ENCODE measurements around the gene STX4.

The STX4 gene

DNA sequence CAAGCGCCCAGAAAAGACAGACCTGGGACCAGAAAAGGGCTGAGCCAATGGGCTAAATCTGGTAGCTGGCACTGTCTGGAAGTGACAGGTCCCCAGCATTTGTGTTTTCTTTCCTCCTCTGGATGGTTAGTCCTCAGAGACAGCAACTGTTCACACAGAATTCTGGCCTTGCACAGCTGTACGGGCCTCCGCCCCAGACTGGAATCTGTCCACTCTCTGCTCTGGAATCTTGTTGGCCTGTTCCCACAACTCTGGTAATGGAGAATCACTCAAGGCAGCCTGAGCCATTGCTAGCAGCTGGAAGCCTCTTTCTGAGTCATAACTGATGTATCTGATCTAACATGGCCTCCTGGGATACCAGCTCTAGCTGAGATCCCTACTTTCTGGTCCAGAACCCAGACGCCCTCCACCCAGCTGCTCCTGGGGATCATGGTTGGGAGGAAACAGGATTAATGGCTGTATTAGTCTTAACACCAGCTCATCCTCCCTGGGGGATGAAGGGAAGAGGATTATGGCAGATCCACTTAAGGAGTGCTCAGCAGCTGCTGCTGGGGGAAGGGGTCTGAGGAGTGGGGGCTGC is 31.6 kb downstream of the STX4 start:
- peak; percentile 88 to 89 for DNase-seq (ENCODE audit: low read depth in 2 of 2)

DNA sequence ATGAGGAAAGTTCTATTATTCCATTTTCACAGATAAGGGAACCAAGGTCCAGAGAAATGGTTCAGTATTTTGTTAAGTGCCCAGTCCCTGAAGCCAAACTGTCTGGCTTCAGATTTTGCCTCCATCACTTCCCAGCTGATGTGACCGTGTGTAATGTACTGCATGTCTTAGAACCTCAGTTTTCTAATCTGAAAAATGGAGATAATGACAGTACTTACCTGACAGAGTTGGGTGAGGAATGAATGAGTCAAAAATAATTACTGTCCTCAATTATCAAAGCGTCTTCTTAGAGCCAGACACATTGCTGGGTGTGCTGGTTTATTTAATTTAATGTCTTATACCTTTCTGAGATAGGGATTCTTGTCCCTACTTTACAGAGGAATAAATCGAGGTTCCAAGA is 34.0 kb downstream of the STX4 start:
- DNase-seq (ENCODE audit: low read depth in 2 of 2) = no peak

DNA sequence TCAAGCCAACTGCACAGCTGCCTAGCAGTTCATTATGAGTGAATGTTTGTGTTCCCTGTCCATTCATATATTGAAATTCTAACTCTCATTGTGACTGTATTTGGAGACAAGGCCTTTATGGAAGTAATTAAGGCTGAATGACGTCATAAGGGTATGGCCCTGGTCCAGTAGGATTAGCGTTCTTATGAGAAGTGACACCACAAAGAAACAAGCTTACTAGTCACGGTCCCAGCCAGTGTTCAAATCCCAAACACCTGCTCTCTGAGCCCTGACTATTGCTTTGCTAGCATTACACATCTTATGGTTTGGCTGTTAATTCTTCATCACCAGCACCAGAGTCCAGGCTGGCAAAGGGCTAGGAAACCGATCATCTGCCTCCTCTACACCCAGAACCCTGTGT is 38.5 kb downstream of the STX4 start:
- DNase-seq (ENCODE audit: low read depth in 2 of 2) = peak; percentile 78 to 79

DNA sequence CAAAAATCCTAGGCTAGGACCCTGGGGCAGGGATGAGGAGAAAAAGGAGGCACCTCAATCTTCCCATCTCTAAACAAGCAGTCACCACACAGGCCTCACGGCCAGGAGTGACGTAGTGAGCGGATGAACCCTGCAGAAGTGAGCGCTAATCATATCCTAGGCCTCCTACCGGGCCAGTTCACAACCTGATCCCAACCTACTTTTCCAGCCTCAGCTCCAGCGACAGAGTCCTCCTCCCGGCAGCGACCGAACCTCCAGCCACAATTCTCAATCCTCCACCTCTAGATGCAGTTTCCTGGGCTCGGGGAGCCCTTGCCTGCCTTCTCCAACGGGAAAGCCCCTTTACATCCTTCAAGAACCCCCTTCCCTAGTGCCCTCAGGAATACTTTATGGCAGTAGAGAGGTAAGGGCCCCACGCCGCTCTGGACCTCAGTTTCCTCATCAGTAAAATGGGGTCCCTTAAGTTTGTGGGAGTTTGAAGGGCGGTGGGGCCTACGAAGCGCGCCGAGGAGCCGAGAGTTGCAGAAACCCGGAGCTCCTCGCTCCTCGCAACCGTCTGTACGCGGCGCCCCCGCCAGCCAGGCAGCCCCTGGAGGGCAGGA is 39.3 kb downstream of the STX4 start:
- no peak for DNase-seq (ENCODE audit: low read depth in 2 of 2)

DNA sequence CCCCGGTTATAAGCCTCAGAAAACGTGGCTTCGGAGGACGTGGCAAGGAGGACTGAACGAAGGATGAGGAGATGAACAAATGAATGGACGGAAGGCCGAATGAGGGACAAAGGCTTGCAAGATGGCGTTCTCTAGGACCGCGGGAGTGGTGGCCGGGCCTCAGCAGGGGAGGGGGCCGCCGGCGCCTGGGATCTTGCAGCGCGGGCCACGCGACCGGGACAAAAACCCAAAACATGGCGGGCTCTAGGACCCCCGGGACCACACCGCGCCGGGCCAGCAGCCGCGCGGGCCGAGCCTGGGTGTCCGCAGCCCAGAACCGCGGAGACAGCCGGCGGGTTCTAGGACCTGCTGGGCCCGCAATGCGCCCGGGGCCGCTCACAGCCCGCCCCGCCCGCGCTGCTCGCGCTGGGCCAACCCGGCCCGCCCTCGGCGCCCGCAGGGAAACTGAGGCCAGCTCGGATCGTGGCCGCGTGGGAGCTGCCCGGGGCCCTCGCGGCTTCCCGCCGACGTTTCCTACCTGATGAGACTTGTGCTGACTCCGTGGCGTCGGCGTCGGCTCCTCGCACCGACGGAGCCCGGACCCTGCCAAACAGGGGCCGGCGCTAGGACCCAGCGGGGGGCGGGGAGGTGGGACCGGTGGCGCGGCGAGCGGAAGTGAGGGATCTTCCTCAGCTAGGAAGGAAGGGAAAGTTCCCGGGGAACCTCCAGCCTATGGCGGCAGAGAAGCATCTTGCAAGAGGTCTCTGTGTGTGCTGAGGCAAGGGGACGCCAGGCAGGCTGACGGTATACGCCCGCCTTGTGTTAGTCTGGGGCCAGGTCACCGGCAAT is 40.0 kb downstream of the STX4 start:
- DNase-seq (ENCODE audit: low read depth in 2 of 2) = peak; percentile 73 to 76

DNA sequence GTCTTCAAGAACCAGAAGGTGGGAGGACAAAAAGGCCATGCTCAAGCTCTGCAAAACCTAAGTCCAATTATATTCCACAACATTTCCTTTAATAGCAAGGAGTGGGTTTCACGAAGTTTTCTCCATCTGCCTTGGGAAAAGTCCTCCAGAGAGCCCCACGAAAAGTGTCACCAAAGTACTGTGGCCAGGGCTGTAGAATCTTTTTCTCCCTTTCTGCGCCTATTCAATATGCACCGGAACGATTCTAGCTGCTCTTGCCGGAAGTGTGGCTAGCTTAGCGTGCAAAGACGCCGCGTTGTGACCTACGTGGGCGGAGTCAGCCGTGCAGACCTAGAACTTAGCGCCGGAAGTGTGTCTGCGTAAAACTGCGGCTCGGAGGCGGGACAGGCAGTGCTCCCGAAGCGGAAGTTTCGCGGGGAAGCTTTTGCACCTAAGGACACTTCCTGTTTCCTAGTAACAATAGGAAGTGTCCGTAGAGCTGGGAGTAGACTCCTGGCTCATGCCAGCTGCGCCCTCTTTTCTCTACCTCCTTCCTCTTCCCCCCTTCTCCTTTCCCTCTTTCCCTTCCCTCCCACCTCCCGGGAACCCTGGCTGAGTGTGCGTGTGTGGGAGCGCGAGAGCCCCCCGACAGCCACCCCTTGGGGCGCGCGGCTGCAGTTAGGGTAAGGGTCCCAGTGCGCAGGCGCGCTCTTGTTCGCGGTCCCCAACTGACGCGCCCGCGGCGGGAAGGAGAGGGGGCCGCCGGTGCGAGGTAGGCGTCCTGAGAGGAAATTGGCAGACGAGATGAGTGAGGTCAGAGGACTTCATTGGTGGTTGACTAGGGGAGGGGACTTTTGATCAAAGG is 40.8 kb downstream of the STX4 start, which contains the start of the genes ZNF646 and ZNF668:
ZNF646 (plus strand) TSS at position 453 of the 844 bp plus-strand sequence. CDS start 1,903 bp downstream, outside the sequence.
ZNF668 (minus strand) TSS at position 271 of the 844 bp plus-strand sequence. CDS start 9,781 bp downstream, outside the sequence.
- peak; percentile 98 for DNase-seq (ENCODE audit: low read depth in 2 of 2)

DNA sequence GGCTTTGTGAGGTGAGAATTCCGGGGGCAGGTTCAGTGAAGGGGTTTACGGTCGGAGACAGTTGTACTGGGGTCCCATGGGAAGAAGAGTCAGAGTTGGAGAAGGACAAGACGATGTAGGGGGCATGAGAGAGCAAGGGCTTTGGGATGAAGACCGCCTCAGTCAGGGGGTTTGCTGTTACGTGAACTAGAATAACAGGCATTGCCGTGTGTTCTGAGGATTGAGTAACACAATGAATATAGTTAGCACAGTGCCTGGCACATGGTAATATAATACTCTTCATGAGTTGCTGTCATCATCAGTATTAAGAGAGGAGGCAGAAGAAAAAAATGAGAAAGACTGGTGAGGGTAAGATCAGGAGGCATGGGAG is 41.4 kb downstream of the STX4 start:
- DNase-seq (ENCODE audit: low read depth in 2 of 2) = no peak

DNA sequence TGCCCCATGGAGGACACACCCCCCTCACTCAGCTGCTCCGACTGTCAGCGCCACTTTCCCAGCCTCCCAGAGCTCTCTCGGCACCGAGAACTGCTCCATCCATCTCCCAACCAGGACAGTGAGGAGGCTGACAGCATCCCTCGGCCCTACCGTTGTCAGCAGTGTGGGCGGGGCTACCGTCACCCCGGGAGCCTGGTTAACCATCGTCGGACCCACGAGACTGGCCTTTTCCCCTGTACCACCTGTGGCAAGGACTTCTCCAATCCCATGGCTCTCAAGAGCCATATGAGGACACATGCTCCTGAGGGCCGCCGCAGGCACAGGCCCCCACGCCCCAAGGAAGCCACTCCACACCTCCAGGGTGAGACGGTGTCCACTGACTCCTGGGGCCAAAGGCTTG is 43.0 kb downstream of the STX4 start:
- DNase-seq (ENCODE audit: low read depth in 2 of 2) = no peak

DNA sequence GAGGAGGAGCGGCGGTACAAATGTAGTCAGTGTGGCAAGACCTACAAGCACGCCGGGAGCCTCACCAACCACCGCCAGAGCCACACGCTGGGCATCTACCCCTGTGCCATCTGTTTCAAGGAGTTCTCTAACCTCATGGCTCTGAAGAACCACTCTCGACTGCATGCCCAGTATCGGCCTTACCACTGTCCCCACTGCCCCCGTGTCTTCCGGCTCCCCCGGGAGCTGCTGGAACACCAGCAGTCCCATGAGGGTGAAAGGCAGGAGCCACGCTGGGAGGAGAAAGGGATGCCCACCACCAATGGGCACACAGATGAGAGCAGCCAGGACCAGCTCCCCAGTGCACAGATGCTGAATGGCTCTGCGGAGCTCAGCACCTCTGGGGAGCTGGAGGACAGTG is 43.7 kb downstream of the STX4 start:
- no peak for DNase-seq (ENCODE audit: low read depth in 2 of 2)

DNA sequence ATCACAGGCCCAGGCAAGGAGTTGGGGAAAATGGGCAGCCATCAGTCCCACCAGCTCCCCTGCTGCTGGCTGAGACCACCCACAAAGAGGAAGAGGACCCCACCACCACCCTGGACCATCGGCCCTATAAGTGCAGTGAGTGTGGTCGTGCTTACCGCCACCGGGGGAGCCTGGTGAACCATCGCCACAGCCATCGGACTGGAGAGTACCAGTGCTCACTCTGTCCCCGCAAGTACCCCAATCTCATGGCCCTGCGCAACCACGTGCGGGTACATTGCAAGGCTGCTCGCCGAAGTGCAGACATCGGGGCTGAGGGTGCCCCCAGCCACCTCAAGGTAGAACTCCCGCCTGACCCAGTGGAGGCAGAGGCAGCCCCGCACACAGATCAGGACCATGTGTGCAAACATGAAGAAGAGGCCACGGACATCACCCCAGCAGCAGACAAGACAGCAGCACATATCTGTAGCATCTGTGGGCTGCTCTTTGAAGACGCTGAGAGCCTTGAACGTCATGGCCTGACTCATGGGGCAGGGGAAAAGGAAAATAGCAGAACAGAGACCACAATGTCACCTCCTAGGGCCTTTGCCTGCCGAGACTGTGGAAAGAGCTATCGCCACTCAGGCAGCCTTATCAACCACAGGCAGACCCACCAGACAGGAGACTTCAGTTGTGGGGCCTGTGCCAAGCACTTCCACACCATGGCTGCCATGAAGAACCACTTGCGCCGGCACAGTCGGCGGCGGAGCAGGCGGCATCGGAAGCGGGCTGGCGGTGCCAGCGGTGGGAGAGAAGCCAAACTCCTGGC is 44.4 kb downstream of the STX4 start:
- no peak for DNase-seq (ENCODE audit: low read depth in 2 of 2)

DNA sequence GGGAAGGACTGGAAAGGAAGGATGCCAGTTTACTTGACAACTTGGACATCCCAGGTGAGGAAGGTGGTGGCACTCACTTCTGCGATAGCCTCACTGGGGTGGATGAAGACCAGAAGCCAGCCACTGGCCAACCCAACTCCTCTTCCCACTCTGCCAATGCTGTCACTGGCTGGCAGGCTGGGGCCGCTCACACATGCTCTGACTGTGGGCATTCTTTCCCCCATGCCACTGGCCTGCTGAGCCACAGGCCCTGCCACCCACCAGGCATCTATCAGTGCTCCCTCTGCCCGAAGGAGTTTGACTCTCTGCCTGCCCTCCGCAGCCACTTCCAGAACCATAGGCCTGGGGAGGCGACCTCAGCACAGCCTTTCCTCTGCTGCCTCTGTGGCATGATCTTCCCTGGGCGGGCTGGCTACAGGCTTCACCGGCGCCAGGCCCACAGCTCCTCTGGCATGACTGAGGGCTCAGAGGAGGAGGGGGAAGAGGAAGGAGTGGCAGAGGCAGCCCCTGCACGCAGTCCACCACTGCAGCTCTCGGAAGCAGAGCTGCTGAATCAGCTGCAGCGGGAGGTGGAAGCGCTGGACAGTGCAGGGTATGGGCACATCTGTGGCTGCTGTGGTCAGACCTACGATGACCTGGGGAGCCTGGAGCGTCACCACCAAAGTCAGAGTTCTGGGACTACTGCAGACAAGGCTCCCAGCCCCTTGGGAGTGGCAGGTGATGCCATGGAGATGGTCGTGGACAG is 45.4 kb downstream of the STX4 start:
- DNase-seq (ENCODE audit: low read depth in 2 of 2) = no peak

DNA sequence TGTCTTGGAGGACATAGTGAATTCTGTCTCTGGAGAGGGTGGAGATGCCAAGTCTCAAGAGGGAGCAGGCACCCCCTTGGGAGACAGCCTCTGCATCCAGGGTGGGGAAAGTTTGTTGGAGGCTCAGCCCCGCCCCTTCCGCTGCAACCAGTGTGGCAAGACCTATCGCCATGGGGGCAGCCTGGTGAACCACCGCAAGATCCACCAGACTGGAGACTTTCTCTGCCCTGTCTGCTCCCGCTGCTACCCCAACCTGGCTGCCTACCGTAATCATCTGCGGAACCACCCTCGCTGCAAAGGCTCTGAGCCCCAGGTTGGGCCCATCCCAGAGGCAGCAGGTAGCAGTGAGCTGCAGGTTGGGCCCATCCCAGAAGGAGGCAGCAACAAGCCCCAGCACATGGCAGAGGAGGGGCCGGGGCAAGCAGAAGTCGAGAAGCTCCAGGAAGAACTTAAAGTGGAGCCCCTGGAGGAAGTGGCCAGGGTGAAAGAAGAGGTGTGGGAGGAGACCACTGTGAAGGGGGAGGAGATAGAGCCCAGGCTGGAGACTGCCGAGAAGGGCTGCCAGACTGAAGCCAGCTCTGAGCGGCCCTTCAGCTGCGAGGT is 46.1 kb downstream of the STX4 start:
- DNase-seq (ENCODE audit: low read depth in 2 of 2) = no peak

DNA sequence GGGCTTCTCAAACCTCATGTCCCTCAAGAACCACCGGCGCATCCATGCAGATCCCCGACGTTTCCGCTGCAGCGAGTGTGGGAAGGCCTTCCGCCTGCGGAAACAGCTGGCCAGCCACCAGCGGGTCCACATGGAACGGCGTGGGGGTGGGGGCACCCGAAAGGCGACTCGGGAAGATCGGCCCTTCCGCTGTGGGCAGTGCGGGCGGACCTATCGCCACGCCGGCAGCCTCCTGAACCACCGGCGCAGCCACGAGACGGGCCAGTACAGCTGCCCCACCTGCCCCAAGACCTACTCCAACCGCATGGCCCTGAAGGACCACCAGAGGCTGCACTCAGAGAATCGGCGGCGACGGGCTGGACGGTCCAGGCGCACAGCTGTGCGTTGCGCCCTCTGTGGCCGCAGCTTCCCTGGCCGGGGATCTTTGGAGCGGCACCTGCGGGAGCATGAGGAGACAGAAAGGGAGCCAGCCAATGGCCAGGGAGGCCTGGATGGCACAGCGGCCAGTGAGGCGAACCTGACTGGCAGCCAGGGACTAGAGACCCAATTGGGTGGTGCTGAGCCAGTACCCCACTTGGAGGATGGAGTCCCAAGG is 46.8 kb downstream of the STX4 start:
- no peak for DNase-seq (ENCODE audit: low read depth in 2 of 2)

DNA sequence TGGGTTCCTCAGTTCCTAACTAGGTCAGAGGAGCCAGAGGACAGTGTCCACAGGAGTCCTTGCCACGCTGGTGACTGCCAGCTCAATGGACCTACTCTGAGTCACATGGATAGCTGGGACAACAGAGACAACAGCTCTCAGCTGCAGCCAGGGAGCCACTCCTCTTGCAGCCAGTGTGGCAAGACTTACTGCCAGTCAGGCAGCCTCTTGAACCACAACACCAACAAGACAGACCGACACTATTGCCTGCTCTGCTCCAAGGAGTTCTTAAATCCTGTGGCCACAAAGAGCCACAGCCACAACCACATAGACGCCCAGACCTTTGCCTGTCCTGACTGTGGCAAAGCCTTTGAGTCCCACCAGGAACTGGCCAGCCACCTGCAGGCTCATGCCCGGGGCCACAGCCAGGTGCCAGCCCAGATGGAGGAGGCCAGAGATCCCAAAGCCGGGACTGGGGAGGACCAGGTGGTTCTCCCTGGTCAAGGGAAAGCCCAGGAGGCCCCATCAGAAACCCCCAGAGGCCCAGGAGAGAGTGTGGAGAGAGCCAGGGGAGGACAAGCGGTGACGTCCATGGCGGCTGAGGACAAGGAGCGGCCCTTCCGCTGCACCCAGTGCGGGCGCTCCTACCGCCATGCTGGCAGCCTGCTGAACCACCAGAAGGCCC is 47.5 kb downstream of the STX4 start:
- no peak for DNase-seq (ENCODE audit: low read depth in 2 of 2)

DNA sequence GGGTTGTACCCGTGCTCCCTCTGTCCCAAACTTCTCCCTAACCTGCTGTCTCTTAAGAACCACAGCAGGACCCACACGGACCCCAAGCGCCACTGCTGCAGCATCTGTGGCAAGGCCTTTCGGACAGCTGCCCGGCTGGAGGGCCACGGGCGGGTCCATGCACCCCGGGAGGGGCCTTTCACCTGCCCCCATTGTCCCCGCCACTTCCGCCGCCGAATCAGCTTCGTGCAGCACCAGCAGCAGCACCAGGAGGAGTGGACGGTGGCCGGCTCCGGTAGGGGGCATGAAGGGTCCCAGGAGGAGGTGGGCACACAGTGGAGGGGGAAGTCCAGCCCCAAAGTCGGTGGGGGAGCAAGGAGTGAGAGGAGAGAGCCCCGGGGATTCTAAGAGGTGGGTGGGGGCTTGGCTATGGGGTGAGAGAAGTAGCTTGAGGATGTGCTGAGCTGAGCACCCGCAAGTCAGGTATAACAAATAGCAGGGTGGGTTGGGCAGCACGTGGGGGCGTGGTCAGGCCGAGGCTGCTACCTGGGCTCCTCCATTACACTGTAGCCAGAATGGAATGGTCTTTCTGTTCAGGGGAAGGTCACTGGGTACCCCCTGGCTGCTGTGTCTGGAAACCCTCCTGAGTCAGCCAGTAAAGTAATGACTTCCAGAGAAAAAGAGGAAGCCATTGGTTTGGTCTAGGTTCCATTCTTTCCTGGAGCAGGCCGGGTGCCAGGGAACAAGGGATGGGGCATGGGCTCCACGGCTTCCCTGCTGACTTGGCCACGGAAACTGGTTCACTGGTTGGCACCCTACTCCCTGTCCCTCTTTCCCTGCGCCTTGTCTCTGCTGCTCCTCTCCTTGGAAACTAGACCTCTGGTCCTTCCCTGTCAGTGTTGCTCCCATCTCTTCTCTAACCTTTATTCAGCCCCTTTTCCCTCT is 48.3 kb downstream of the STX4 start:
- no peak for DNase-seq (ENCODE audit: low read depth in 2 of 2)

DNA sequence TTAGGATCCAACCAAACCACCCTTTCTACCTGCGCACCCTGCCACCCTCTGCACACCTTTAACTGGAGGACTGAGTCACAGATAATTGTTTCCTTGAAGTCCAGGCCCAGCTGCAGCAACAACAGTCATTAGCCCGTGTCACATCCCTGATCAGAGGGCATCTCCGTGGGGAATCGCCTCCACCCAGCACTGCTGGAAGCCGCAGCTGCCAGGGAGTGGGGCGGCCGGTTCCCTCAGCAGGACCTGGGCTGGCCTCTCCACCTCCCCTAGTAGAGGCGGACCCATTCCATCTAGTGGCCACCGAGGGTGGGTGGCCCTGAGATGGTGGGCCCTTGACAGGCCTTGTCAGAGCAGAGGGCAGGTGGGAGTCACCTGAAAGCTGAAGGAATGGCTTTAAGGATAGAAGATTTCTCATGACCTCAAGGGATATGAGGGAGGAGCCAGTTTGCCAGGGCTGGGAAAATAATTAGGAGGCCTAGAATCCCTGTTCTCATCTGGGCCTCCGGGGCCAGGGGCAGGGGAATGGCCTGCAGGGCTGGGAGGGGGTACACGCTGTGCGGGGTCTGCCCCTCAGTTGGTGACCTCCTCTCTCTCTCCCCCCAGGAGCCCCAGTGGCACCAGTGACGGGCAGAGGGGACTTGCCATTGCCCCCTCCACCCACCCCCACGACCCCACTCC is 49.1 kb downstream of the STX4 start:
- DNase-seq (ENCODE audit: low read depth in 2 of 2) = no peak

DNA sequence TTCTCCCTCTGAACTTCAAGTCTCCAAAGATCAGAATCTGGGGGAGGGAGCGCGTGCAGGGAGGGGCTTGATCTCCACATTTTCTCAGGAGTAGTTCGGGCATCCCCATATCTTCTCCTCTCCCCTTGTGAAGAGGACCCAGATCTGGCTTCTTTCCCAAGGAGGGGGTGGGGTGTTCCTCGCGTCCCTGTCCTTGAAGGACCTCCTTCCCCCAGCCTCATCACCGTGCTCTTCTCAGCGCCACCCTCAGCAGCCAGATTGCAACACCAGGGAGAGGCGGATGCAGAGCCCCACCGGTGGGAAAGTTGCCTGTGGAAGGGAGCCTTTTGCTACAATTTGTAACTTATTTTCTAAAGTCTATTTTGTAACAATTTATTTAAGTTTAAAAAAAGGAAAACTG is 49.7 kb downstream of the STX4 start:
- DNase-seq (ENCODE audit: low read depth in 2 of 2) = no peak

All from fibroblast of skin of left quadriceps (primary cell).